Loucy (cell line): Measurements from ENCODE around the gene BRD9.

Experiments used
- EZH2phosphoT487 ChIP-seq: fragments of 200-600 bp; IDR thresholded peaks from 2 replicates; pipeline ENCODE4 v1.6.1; 2018; ENCODE audit warnings: antibody characterized with exemption, mild to moderate bottlenecking, moderate library complexity, borderline replicate concordance
- TF ChIP-seq, protein P1 (sequence below): fragments of 200-600 bp; sonication (generic); conservative IDR thresholded peaks from 2 replicates; pipeline ENCODE4 v1.5.1; 2014; ENCODE audit warnings: mild to moderate bottlenecking, antibody characterized with exemption, low read length

- TF ChIP-seq, protein P1, sequence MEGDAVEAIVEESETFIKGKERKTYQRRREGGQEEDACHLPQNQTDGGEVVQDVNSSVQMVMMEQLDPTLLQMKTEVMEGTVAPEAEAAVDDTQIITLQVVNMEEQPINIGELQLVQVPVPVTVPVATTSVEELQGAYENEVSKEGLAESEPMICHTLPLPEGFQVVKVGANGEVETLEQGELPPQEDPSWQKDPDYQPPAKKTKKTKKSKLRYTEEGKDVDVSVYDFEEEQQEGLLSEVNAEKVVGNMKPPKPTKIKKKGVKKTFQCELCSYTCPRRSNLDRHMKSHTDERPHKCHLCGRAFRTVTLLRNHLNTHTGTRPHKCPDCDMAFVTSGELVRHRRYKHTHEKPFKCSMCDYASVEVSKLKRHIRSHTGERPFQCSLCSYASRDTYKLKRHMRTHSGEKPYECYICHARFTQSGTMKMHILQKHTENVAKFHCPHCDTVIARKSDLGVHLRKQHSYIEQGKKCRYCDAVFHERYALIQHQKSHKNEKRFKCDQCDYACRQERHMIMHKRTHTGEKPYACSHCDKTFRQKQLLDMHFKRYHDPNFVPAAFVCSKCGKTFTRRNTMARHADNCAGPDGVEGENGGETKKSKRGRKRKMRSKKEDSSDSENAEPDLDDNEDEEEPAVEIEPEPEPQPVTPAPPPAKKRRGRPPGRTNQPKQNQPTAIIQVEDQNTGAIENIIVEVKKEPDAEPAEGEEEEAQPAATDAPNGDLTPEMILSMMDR: no peak
- TF ChIP-seq EZH2phosphoT487: no peak
These were observed 21.6 kb upstream of the BRD9 start for GRCh38 chr5:914174-914573.
